Measurements from ENCODE around the gene STOX1. TPM values are rescaled to one million over a fixed set of nuclear protein-coding genes. Genes with fewer than 3 reads are reported as not detected.
A peak's percentile ranks its signal among the peaks of the same experiment; 100 is the strongest.
"Not testable (repeated sequence)": the region's sequence is repeated elsewhere in the genome, so short reads cannot be mapped to it uniquely, and the experiment has no call there.

The STOX1 gene
- total and polyA plus RNA-seq, 5 experiments from 2014 or later, result 0.29 to 1.1 (median 0.52) TPM

- H3K4me3 Mint-ChIP-seq, H3K4me1 Mint-ChIP-seq, H3K9me3 Mint-ChIP-seq, H3K36me3 Mint-ChIP-seq, DNase-seq, H3K27me3 Mint-ChIP-seq, POLR2A ChIA-PET, H3K27ac Mint-ChIP-seq, ATAC-seq: not testable (repeated sequence)
Observed at GRCh38 chr10:68840650-68841049, 13.3 kb downstream of the STOX1 start.

- Mint-ChIP-seq H3K4me3 (no peak overlapping the region), H3K36me3 (no peaks in the 10 kb centered on the region), H3K27ac (no peak overlapping the region), H3K4me1 (no peaks in the 10 kb centered on the region), H3K9me3 (peaks cover 0 to 7% (median 0%) of the 10 kb centered on the region in 9 donors), H3K27me3 (no peaks in the 10 kb centered on the region)
- POLR2A ChIA-PET, result no interaction called here
- DNase-seq (no peak), ATAC-seq (no peak)
Observed at GRCh38 chr10:68848281-68848680, 20.9 kb downstream of the STOX1 start.

GRCh38 chr10:68848806-68849205 lies 21.5 kb downstream of the STOX1 start:
- H3K4me3 Mint-ChIP-seq, result no peak overlapping the region
- DNase-seq (no peak), ATAC-seq (no peak)
- peaks cover 0 to 7% (median 0%) of the 10 kb centered on the region in 9 donors for H3K9me3 Mint-ChIP-seq
- H3K36me3 Mint-ChIP-seq, result no peaks in the 10 kb centered on the region
- POLR2A ChIA-PET, result no interaction called here
- H3K27me3 Mint-ChIP-seq, result no peaks in the 10 kb centered on the region
- no peaks in the 10 kb centered on the region for H3K4me1 Mint-ChIP-seq
- H3K27ac Mint-ChIP-seq, result no peak overlapping the region

- POLR2A ChIA-PET, result no interaction called here
- no peak for ATAC-seq
- no peaks in the 10 kb centered on the region for H3K27me3 Mint-ChIP-seq
Observed at GRCh38 chr10:68856352-68856751, 29.0 kb downstream of the STOX1 start.

GRCh38 chr10:68857005-68857404 lies 29.7 kb downstream of the STOX1 start:
- no peak overlapping the region for H3K27ac Mint-ChIP-seq

More at GRCh38 chr10:68856352-68856751, 29.0 kb downstream of the STOX1 start:
- H3K27ac Mint-ChIP-seq, result no peak overlapping the region
- H3K4me3 Mint-ChIP-seq, result no peak overlapping the region
- DNase-seq, result no peak
- peaks cover 0 to 32% (median 13%) of the 10 kb centered on the region in 9 donors for H3K9me3 Mint-ChIP-seq
- H3K4me1 Mint-ChIP-seq, result no peaks in the 10 kb centered on the region
- peaks cover 0 to 16% (median 12%) of the 10 kb centered on the region in 3 donors for H3K36me3 Mint-ChIP-seq

GRCh38 chr10:68861253-68861652 lies 33.9 kb downstream of the STOX1 start:
- ATAC-seq (no peak), DNase-seq (no peak)
- Mint-ChIP-seq H3K27ac (no peak overlapping the region), H3K4me3 (no peak overlapping the region), H3K27me3 (no peaks in the 10 kb centered on the region), H3K9me3 (peaks cover 0 to 48% (median 26%) of the 10 kb centered on the region in 9 donors), H3K4me1 (no peaks in the 10 kb centered on the region), H3K36me3 (peaks cover 0 to 25% (median 24%) of the 10 kb centered on the region in 3 donors)
- POLR2A ChIA-PET, result no interaction called here

More at GRCh38 chr10:68857005-68857404, 29.7 kb downstream of the STOX1 start:
- POLR2A ChIA-PET, result no interaction called here
- Mint-ChIP-seq H3K27me3 (no peaks in the 10 kb centered on the region), H3K4me1 (no peaks in the 10 kb centered on the region), H3K9me3 (peaks cover 0 to 34% (median 19%) of the 10 kb centered on the region in 9 donors), H3K4me3 (no peak overlapping the region), H3K36me3 (peaks cover 0 to 22% (median 17%) of the 10 kb centered on the region in 3 donors)
- no peak for DNase-seq
- no peak for ATAC-seq

- ATAC-seq, result no peak
Observed at GRCh38 chr10:68864611-68865010, 37.3 kb downstream of the STOX1 start.

GRCh38 chr10:68868173-68868572 lies 40.8 kb downstream of the STOX1 start:
- H3K4me3 Mint-ChIP-seq, ATAC-seq, DNase-seq, POLR2A ChIA-PET, H3K9me3 Mint-ChIP-seq, H3K27me3 Mint-ChIP-seq, H3K36me3 Mint-ChIP-seq: not testable (repeated sequence)
- H3K4me1 Mint-ChIP-seq, result peaks cover 3 to 10% (median 7%) of the 10 kb centered on the region in 4 donors
- peak overlapping the region in 1 of 10 donors; percentile 11 for H3K27ac Mint-ChIP-seq

More at GRCh38 chr10:68864611-68865010, 37.3 kb downstream of the STOX1 start:
- POLR2A ChIA-PET, result no interaction called here
- DNase-seq, result no peak
- H3K36me3 Mint-ChIP-seq, result peaks cover 0 to 22% (median 21%) of the 10 kb centered on the region in 3 donors
- peaks cover 0 to 40% (median 24%) of the 10 kb centered on the region in 9 donors for H3K9me3 Mint-ChIP-seq
- no peaks in the 10 kb centered on the region for H3K27me3 Mint-ChIP-seq
- H3K27ac Mint-ChIP-seq, result no peak overlapping the region
- no peaks in the 10 kb centered on the region for H3K4me1 Mint-ChIP-seq
- no peak overlapping the region for H3K4me3 Mint-ChIP-seq

GRCh38 chr10:68869623-68870022 lies 42.3 kb downstream of the STOX1 start:
- DNase-seq (no peak), ATAC-seq (no peak)
- Mint-ChIP-seq H3K27ac (peak overlapping the region in 1 of 10 donors; percentile 29), H3K27me3 (no peaks in the 10 kb centered on the region), H3K36me3 (peaks cover 0 to 4% (median 0%) of the 10 kb centered on the region in 3 donors), H3K4me3 (no peak overlapping the region), H3K9me3 (peaks cover 0 to 9% (median 2%) of the 10 kb centered on the region in 9 donors), H3K4me1 (peaks cover 3 to 10% (median 7%) of the 10 kb centered on the region in 4 donors)
- POLR2A ChIA-PET, result no interaction called here

GRCh38 chr10:68870061-68870460 lies 42.7 kb downstream of the STOX1 start:
- Mint-ChIP-seq H3K4me1 (peaks cover 3 to 10% (median 7%) of the 10 kb centered on the region in 4 donors), H3K9me3 (peaks cover 0 to 9% (median 2%) of the 10 kb centered on the region in 9 donors), H3K27ac (peak overlapping the region in 1 of 10 donors; percentile 32), H3K36me3 (peaks cover 0 to 4% (median 0%) of the 10 kb centered on the region in 3 donors), H3K4me3 (no peak overlapping the region), H3K27me3 (no peaks in the 10 kb centered on the region)
- ATAC-seq (no peak), DNase-seq (no peak)
- POLR2A ChIA-PET, result no interaction called here

- Mint-ChIP-seq H3K4me3 (no peak overlapping the region), H3K27me3 (no peaks in the 10 kb centered on the region), H3K36me3 (peaks cover 0 to 4% (median 0%) of the 10 kb centered on the region in 3 donors), H3K27ac (peak overlapping the region in 2 of 10 donors; percentile 32 to 75), H3K9me3 (peaks cover 0 to 9% (median 2%) of the 10 kb centered on the region in 9 donors), H3K4me1 (peaks cover 3 to 10% (median 7%) of the 10 kb centered on the region in 4 donors)
- POLR2A ChIA-PET, result no interaction called here
- DNase-seq (peak in 3 of 10 donors; percentile 12 to 42 (median 38)), ATAC-seq (peak in 1 of 2 donors; percentile 92)
Observed at GRCh38 chr10:68870545-68871104, 43.3 kb downstream of the STOX1 start.

- no peak overlapping the region for H3K4me3 Mint-ChIP-seq
- H3K27ac Mint-ChIP-seq, result peak overlapping the region in 2 of 10 donors; percentile 19 to 48
- peaks cover 0 to 4% (median 0%) of the 10 kb centered on the region in 3 donors for H3K36me3 Mint-ChIP-seq
- H3K9me3 Mint-ChIP-seq, result peaks cover 0 to 9% (median 2%) of the 10 kb centered on the region in 9 donors
- H3K27me3 Mint-ChIP-seq, result no peaks in the 10 kb centered on the region
- peaks cover 3 to 10% (median 7%) of the 10 kb centered on the region in 4 donors for H3K4me1 Mint-ChIP-seq
- no peak for ATAC-seq
- POLR2A ChIA-PET, result no interaction called here
- no peak for DNase-seq
Observed at GRCh38 chr10:68871105-68871711, 43.9 kb downstream of the STOX1 start.

- POLR2A ChIA-PET, result interaction anchor here (0.7 kb wide), 1 partner anchor 232 kb away, joined by 4 read pairs; no protein-coding TSS in a partner anchor
- H3K27ac Mint-ChIP-seq, result peak overlapping the region in 2 of 10 donors; percentile 19 to 48
- no peak for DNase-seq
- H3K4me1 Mint-ChIP-seq, result peaks cover 3 to 10% (median 7%) of the 10 kb centered on the region in 4 donors
- peaks cover 0 to 4% (median 0%) of the 10 kb centered on the region in 3 donors for H3K36me3 Mint-ChIP-seq
- no peak for ATAC-seq
- H3K27me3 Mint-ChIP-seq, result no peaks in the 10 kb centered on the region
- peaks cover 0 to 9% (median 2%) of the 10 kb centered on the region in 9 donors for H3K9me3 Mint-ChIP-seq
- H3K4me3 Mint-ChIP-seq, result no peak overlapping the region
Observed at GRCh38 chr10:68871731-68872342, 44.5 kb downstream of the STOX1 start.

Measured in naive thymus-derived CD8-positive, alpha-beta T cell (primary cell).